HepG2 (cell line): Measurements from ENCODE around the gene SGCE. TPM values are rescaled to one million over a fixed set of nuclear protein-coding genes. Genes with fewer than 3 reads are reported as not detected.

ENCODE experiments used
- ATAC-seq: fragments of 200-7000 bp; cut with Tn5 transposase; 3 replicates; pipeline ENCODE4 v1.9.1; 2020; ENCODE audit warnings: mild to moderate bottlenecking, moderate library complexity
- BruUV-seq: library from RNA; stranded (reverse); fragments of 400-500 nt; replicated peaks from 2 replicates; lab custom pipeline; 2021; lab: Mats Ljungman, UMichigan
- CTCF ChIA-PET: fragments of 300-600 bp; formaldehyde crosslinking; extraction: SDS; loops from one replicate; lab custom pipeline; 2021; ENCODE audit warnings: low total read pairs, inconsistent platforms, low intra/inter-chr PET ratio; lab: Yijun Ruan, JAX
- POLR2A ChIA-PET: fragments of 350-600 bp; sonication (Branson Sonifier 250); formaldehyde crosslinking; loops from one replicate; lab custom pipeline; 2020; ENCODE audit warnings: antibody characterized with exemption, inconsistent platforms; lab: Yijun Ruan, JAX
- DNase-seq: peaks from one replicate; pipeline ENCODE4 v3.0.0-alpha.2; 2015; ENCODE audit warnings: low spot score
- FAIRE-seq: peaks from 3 replicates; lab custom pipeline; 2011; peaks lifted over from hg19 to GRCh38; lab: Jason Lieb, UNC
- H2AFZ ChIP-seq: one replicate; pipeline ENCODE4 v1.6.1; 2011; ENCODE audit warnings: low read length, inconsistent platforms
- H3K27ac ChIP-seq: fragments of 300-600 bp; 3 replicates; pipeline ENCODE4 v1.8.0; 2011; ENCODE audit warnings: mixed run types, mild to moderate bottlenecking, mixed read lengths, low read length, inconsistent platforms; ENCODE audit not compliant: insufficient read depth; ENCODE audit errors: extremely low read length
- H3K27me3 ChIP-seq, 2 experiments: fragments of 200-600 bp in 1 of 2; 2 replicates in 1 of 2; 3 replicates in 1 of 2; pipeline versions ENCODE4 v1.6.0 to v1.8.0; 2011; ENCODE audit warnings: low read length in 2 of 2, mild to moderate bottlenecking in 2 of 2, moderate library complexity in 2 of 2, inconsistent platforms in 1 of 2; ENCODE audit not compliant: insufficient read depth in 2 of 2, control insufficient read depth in 1 of 2
- H3K36me3 ChIP-seq, 2 experiments: fragments of 200-600 bp in 1 of 2; replicated peaks in 1 of 2; 2 replicates in 1 of 2; 3 replicates in 1 of 2; pipeline versions ENCODE4 v1.5.1 to v1.8.0; 2011; ENCODE audit warnings: low read length in 2 of 2, inconsistent platforms in 1 of 2; ENCODE audit not compliant: insufficient read depth in 2 of 2, control insufficient read depth in 1 of 2
- H3K4me1 ChIP-seq: 2 replicates; pipeline ENCODE4 v1.5.1; 2012; ENCODE audit warnings: low read length, inconsistent platforms; ENCODE audit not compliant: insufficient read depth
- H3K4me2 ChIP-seq: 2 replicates; pipeline ENCODE4 v1.6.0; 2011; ENCODE audit warnings: low read depth, low read length, inconsistent platforms
- H3K4me3 ChIP-seq, 3 experiments: fragments of 200-600 bp in 1 of 3; sonication (generic), shearing (Covaris generic) in 1 of 3; replicated peaks in 1 of 3; 2 replicates each; pipeline ENCODE4 v1.5.1; 2011 to 2016; ENCODE audit warnings: low read length in 3 of 3, inconsistent platforms in 2 of 3, low read depth in 2 of 3, mild to moderate bottlenecking in 2 of 3, control low read depth in 1 of 3, mixed read lengths in 1 of 3; ENCODE audit not compliant: insufficient read depth in 1 of 3
- H3K79me2 ChIP-seq: one replicate; pipeline ENCODE4 v1.6.1; 2011; ENCODE audit warnings: low read length, inconsistent platforms; ENCODE audit not compliant: insufficient read depth
- H3K9ac ChIP-seq: 2 replicates; pipeline ENCODE4 v1.6.0; 2011; ENCODE audit warnings: mild to moderate bottlenecking, low read depth, low read length, inconsistent platforms; ENCODE audit not compliant: insufficient read depth
- H3K9me3 ChIP-seq: 2 replicates; pipeline ENCODE4 v1.5.1; 2012; ENCODE audit warnings: mild to moderate bottlenecking, low read length
- H4K20me1 ChIP-seq: 2 replicates; pipeline ENCODE4 v1.6.0; 2011; ENCODE audit warnings: inconsistent platforms, mild to moderate bottlenecking, low read length, moderate library complexity; ENCODE audit not compliant: insufficient read depth
- ASH2L ChIP-seq: fragments of 300-600, 200-600 bp; sonication (generic); IDR thresholded peaks from 2 replicates; pipeline ENCODE4 v1.7.0; 2017; ENCODE audit warnings: low read depth, mild to moderate bottlenecking, moderate library complexity, mixed read lengths, low read length; ENCODE audit not compliant: insufficient read length
- CEBPG ChIP-seq: IDR thresholded peaks from 2 replicates; pipeline ENCODE4 v1.6.1; 2016
- FOSL2 ChIP-seq: sonication (generic); formaldehyde crosslinking; IDR thresholded peaks from 2 replicates; pipeline ENCODE4 v1.4.0; 2020; ENCODE audit warnings: missing genetic modification reagents
- IKZF5 ChIP-seq: IDR thresholded peaks from 2 replicates; pipeline ENCODE4 v1.6.1; 2018; ENCODE audit warnings: missing genetic modification reagents, mild to moderate bottlenecking, missing compliant biosample characterization
- JARID2 ChIP-seq: sonication (generic); formaldehyde crosslinking; IDR thresholded peaks from 2 replicates; pipeline ENCODE4 v1.8.1; 2023; ENCODE audit warnings: missing genetic modification reagents, inconsistent platforms; ENCODE audit not compliant: insufficient replicate concordance
- KDM6A ChIP-seq: IDR thresholded peaks from 2 replicates; pipeline ENCODE4 v1.6.1; 2016; ENCODE audit warnings: low read depth
- NPAS2 ChIP-seq: sonication (generic); formaldehyde crosslinking; IDR thresholded peaks from 2 replicates; pipeline ENCODE4 v1.8.0; 2022; ENCODE audit warnings: mild to moderate bottlenecking, missing genetic modification reagents, borderline replicate concordance
- ZBED4 ChIP-seq: sonication (generic); formaldehyde crosslinking; IDR thresholded peaks from 2 replicates; pipeline ENCODE4 v1.4.0; 2020; ENCODE audit warnings: missing genetic modification reagents, borderline replicate concordance
- ZNF646 ChIP-seq: sonication (generic); formaldehyde crosslinking; IDR thresholded peaks from 2 replicates; pipeline ENCODE4 v1.9.0; 2021; ENCODE audit warnings: mild to moderate bottlenecking, missing genetic modification reagents
- WGBS: methylation state at CpG from one replicate; pipeline ENCODE4 v1.1.6; 2017; ENCODE audit warnings: low lambda C conversion rate; 5-methylcytosine and 5-hydroxymethylcytosine counted together
- in situ Hi-C: cut with HindIII; loops from 2 replicates; pipeline ENCODE4 v1.10.0; 2017; ENCODE audit warnings: low pct_unique_long_range_greater_than_20kb; ENCODE audit not compliant: extremely low pct_ligation_motif_present
- intact Hi-C: fragments of 100-400 bp; cut with micrococcal nuclease; formaldehyde crosslinking; loops from one replicate; pipeline ENCODE4 v1.10.0; 2022; ENCODE audit not compliant: unreplicated experiment
- polyA plus RNA-seq, 8 experiments: library from polyadenylated mRNA; depleted of rRNA in 3 of 8; stranded (reverse) in 7 of 8; unstranded in 1 of 8; fragments of >200 nt; fragmentation: Illumina TruSeq in 4 of 8; extraction: Trizol in 4 of 8; gene quantifications; 2 replicates each; pipeline versions ENCODE4 v1.2.1 to v1.2.3, GENCODE V29; 2011 to 2016; ENCODE audit warnings: low read depth in 4 of 8, missing spikeins in 1 of 8, mixed read lengths in 1 of 8; ENCODE audit not compliant: insufficient read depth in 1 of 8
- total RNA-seq, 5 experiments: library from RNA; depleted of rRNA; stranded (reverse); fragments of >200 nt; fragmentation: Illumina TruSeq; extraction: Trizol; gene quantifications; 2 replicates each; pipeline ENCODE4 v1.2.3, GENCODE V29; 2016; ENCODE audit warnings: low read depth in 1 of 5

The SGCE gene
- total and polyA plus RNA-seq, 2 of the 13 experiments (the other 11 are each of a cell fraction or from before 2014, with no cell fraction given) = 52.3 to 71.1 TPM

- TF ChIP-seq IKZF5 (CRISPR knock-in tag) (0 out of 2 replicates have a peak, but pooled peaks have one; percentile 34), FOSL2 (peak; percentile 95), ASH2L (peak; percentile 23), KDM6A (CRISPR knock-in tag) (no peak), ZBED4 (CRISPR knock-in tag) (peak; percentile 50; the same call in 1 of the 2 replicates)
Observed at GRCh38 chr7:94697035-94697974, 41.4 kb upstream of the SGCE start (continued).

GRCh38 chr7:94687810-94688209 lies 31.9 kb upstream of the SGCE start:
- BruUV-seq = no TSS peak
- no peak for FAIRE-seq
- CTCF ChIA-PET = no interaction called here
- TF ChIP-seq CEBPG (peak; percentile 54), JARID2 (CRISPR knock-in tag) (no peak), NPAS2 (CRISPR knock-in tag) (no peak), ZNF646 (CRISPR knock-in tag) (no peak)

More at GRCh38 chr7:94687810-94688209, 31.9 kb upstream of the SGCE start:
- WGBS = 20% methylated on average over 2 of the region's 2 CpGs
- intact Hi-C loops (no loop called here), in situ Hi-C loops (no loop called here)
- no peak overlapping the region for H3K4me3 ChIP-seq
- DNase-seq (no peak), ATAC-seq (no peak)
- no peaks in the 10 kb centered on the region for H3K27me3 ChIP-seq
- H3K27ac ChIP-seq = no peak overlapping the region
- POLR2A ChIA-PET = interaction anchor here (0.9 kb wide), 1 partner anchor 9 kb away, joined by 3 read pairs; no protein-coding TSS in a partner anchor
- no peaks in the 10 kb centered on the region for H3K9me3 ChIP-seq
- H4K20me1 ChIP-seq = no peaks in the 10 kb centered on the region
- 0 out of 2 replicates have a peak overlapping the region, but pooled peaks have one; percentile 11 for H3K4me2 ChIP-seq
- no peaks in the 10 kb centered on the region for H3K4me1 ChIP-seq
- no peaks in the 10 kb centered on the region for H3K36me3 ChIP-seq
- H3K9ac ChIP-seq = no peak overlapping the region
- no peak overlapping the region for H2AFZ ChIP-seq
- H3K79me2 ChIP-seq = no peaks in the 10 kb centered on the region
